ENCODE data around the gene IL7R. TPM values are rescaled to one million over a fixed set of nuclear protein-coding genes. Genes with fewer than 3 reads are reported as not detected.
A peak's percentile ranks its signal among the peaks of the same experiment; 100 is the strongest.

The IL7R gene
- total RNA-seq, 1 experiment from 2014 or later: 0.41 TPM

DNA sequence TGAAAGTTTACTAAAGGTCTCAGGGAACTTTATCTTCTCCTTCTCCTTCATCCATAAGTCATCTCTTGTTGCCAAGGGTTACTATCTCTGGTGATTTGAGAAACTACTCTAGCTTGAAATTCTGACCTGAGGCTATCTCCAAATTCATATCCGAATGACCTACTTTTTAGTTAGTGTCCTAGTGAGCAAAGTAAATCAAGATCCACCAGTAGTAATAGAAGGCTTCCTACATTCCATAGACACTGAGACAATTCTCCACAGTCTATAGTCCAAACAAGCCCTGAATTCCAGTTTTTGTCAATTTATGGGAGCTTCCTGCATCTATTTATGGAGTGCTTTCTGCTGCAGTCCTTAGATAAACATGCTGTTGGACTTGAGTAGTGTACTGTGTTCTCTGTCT lies 5.0 kb downstream of the IL7R start:
- Histone ChIP-seq H3K4me1 (replicated peaks; ENCODE audit: insufficient read depth) (peaks cover 58% of the 10 kb centered on the region), H3K9me3 (ENCODE audit: insufficient read depth, low read depth) (peaks cover 9% of the 10 kb centered on the region; the same call in 1 of the 2 replicates), H4K20me1 (ENCODE audit: insufficient read depth) (no peaks in the 10 kb centered on the region), H2AFZ (no peak overlapping the region), H3K4me3 (no peak overlapping the region), H3K27me3 (ENCODE audit: insufficient read depth, low read depth) (no peaks in the 10 kb centered on the region), H3K4me2 (peak overlapping the region; percentile 12; the same call in 1 of the 2 replicates), H3K9me2 (ENCODE audit: insufficient read depth) (no peaks in the 10 kb centered on the region), H3K36me3 (ENCODE audit: low read depth) (no peaks in the 10 kb centered on the region), H3K27ac (no peak overlapping the region), H3F3A (ENCODE audit: insufficient read depth, low read depth) (peaks cover 14% of the 10 kb centered on the region), H3K79me2 (ENCODE audit: low read depth) (no peaks in the 10 kb centered on the region)
- intact Hi-C loops (cut with micrococcal nuclease; ENCODE audit: unreplicated experiment): no loop called here
- ChIA-PET CTCF (no interaction called here), POLR2A (ENCODE audit: unreplicated experiment) (no interaction called here)
- TF ChIP-seq EZH2 (IDR thresholded peaks at IDR 0.05; ENCODE audit: low read depth): no peak
- TF ChIP-seq, protein P1, sequence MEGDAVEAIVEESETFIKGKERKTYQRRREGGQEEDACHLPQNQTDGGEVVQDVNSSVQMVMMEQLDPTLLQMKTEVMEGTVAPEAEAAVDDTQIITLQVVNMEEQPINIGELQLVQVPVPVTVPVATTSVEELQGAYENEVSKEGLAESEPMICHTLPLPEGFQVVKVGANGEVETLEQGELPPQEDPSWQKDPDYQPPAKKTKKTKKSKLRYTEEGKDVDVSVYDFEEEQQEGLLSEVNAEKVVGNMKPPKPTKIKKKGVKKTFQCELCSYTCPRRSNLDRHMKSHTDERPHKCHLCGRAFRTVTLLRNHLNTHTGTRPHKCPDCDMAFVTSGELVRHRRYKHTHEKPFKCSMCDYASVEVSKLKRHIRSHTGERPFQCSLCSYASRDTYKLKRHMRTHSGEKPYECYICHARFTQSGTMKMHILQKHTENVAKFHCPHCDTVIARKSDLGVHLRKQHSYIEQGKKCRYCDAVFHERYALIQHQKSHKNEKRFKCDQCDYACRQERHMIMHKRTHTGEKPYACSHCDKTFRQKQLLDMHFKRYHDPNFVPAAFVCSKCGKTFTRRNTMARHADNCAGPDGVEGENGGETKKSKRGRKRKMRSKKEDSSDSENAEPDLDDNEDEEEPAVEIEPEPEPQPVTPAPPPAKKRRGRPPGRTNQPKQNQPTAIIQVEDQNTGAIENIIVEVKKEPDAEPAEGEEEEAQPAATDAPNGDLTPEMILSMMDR (conservative IDR thresholded peaks at IDR 0.05): no peak
- BruUV-seq (replicated peaks): no TSS peak
- DNase-seq: peak in 1 of 2 experiments; percentile 68

DNA sequence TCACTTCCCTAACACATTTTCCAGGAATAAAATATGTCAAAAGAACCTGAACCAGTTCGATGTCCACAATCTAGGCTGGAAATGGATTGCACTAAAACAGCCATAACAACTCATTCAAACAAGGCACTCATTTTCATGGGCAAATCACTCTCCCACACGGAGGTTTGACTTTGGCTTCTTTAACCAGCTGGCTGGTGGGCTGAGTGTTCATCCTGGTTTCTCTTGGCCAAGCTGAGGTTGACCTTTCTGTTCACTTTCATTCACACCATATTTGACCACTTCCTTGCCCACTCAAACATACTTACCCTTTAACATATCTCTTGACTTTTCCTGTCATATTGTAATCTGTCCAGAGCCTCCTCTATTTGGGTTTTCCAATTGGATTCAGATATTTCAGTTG lies 5.4 kb downstream of the IL7R start:
- intact Hi-C loops (cut with micrococcal nuclease; ENCODE audit: unreplicated experiment): no loop called here
- H3F3A ChIP-seq (ENCODE audit: insufficient read depth, low read depth): peaks cover 14% of the 10 kb centered on the region
- no peak for TF ChIP-seq EZH2 (IDR thresholded peaks at IDR 0.05; ENCODE audit: low read depth)
- TF ChIP-seq, protein P1 (conservative IDR thresholded peaks at IDR 0.05): no peak
- H3K4me3 ChIP-seq: no peak overlapping the region
- H3K36me3 ChIP-seq (ENCODE audit: low read depth): no peaks in the 10 kb centered on the region
- peaks cover 54% of the 10 kb centered on the region for H3K4me1 ChIP-seq (replicated peaks; ENCODE audit: insufficient read depth)
- no peaks in the 10 kb centered on the region for H4K20me1 ChIP-seq (ENCODE audit: insufficient read depth)
- peak overlapping the region; percentile 12; the same call in 1 of the 2 replicates for H3K4me2 ChIP-seq
- H3K79me2 ChIP-seq (ENCODE audit: low read depth): no peaks in the 10 kb centered on the region
- peaks cover 9% of the 10 kb centered on the region; the same call in 1 of the 2 replicates for H3K9me3 ChIP-seq (ENCODE audit: insufficient read depth, low read depth)
- no peak overlapping the region for H2AFZ ChIP-seq
- no peak overlapping the region for H3K27ac ChIP-seq
- no TSS peak for BruUV-seq (replicated peaks)
- ChIA-PET POLR2A (ENCODE audit: unreplicated experiment) (no interaction called here), CTCF (no interaction called here)
- no peak for DNase-seq
- H3K9me2 ChIP-seq (ENCODE audit: insufficient read depth): no peaks in the 10 kb centered on the region
- no peaks in the 10 kb centered on the region for H3K27me3 ChIP-seq (ENCODE audit: insufficient read depth, low read depth)

DNA sequence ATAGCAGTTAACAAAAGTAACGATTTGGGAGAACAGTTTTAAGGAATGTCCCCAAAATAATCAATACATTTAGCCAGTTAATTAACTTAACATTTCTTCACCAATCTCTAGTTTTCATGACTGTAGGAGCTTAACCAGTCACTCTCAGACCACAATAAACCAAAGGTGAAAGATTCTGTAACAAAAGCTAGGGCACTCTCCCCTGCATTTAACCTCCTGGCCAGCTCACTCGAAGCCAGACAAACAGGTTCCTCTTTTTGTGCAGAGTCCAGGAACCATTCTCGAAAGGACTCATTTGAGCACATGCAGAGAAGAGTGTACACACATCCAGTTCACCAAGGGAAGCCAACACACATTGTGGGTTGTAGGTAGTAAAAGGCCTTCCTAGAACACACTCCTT lies 6.5 kb downstream of the IL7R start:
- H4K20me1 ChIP-seq (ENCODE audit: insufficient read depth): no peaks in the 10 kb centered on the region
- peak in 1 of 2 experiments; percentile 53 for DNase-seq
- H3K4me1 ChIP-seq (replicated peaks; ENCODE audit: insufficient read depth): peaks cover 43% of the 10 kb centered on the region
- H2AFZ ChIP-seq: peak overlapping the region; percentile 33
- H3K36me3 ChIP-seq (ENCODE audit: low read depth): no peaks in the 10 kb centered on the region
- H3K79me2 ChIP-seq (ENCODE audit: low read depth): no peaks in the 10 kb centered on the region
- peaks cover 9% of the 10 kb centered on the region; the same call in 1 of the 2 replicates for H3K9me3 ChIP-seq (ENCODE audit: insufficient read depth, low read depth)
- intact Hi-C loops (cut with micrococcal nuclease; ENCODE audit: unreplicated experiment): no loop called here
- ChIA-PET POLR2A (ENCODE audit: unreplicated experiment) (no interaction called here), CTCF (no interaction called here)
- no peaks in the 10 kb centered on the region for H3K27me3 ChIP-seq (ENCODE audit: insufficient read depth, low read depth)
- peak overlapping the region; percentile 8 for H3K4me2 ChIP-seq
- no peaks in the 10 kb centered on the region for H3K9me2 ChIP-seq (ENCODE audit: insufficient read depth)
- peaks cover 11% of the 10 kb centered on the region for H3F3A ChIP-seq (ENCODE audit: insufficient read depth, low read depth)
- no peak for TF ChIP-seq EZH2 (IDR thresholded peaks at IDR 0.05; ENCODE audit: low read depth)
- TF ChIP-seq, protein P1 (conservative IDR thresholded peaks at IDR 0.05): no peak
- BruUV-seq (replicated peaks): no TSS peak
- H3K4me3 ChIP-seq: no peak overlapping the region
- H3K27ac ChIP-seq: no peak overlapping the region

Data from PC-9 (cell line).